Tibial artery (tissue), 4 donors: ENCODE data around the gene SLC25A52.
A peak's percentile ranks its signal among the peaks of the same experiment; 100 is the strongest.

Experiments used
- DNase-seq, 2 donors: peaks; one replicate each; pipeline ENCODE4 v3.0.0-alpha.2; 2019
- H3K27ac ChIP-seq, 2 donors: fragments of 200-600 bp; sonication (generic) in 1 of 2; 1 replicate in 1 of 2; 2 replicates in 1 of 2; pipeline ENCODE4 v1.5.1; 2018 to 2019; ENCODE audit warnings: mild to moderate bottlenecking in 1 of 2
- H3K27me3 ChIP-seq, 2 donors: fragments of 200-600 bp; sonication (generic) in 1 of 2; one replicate each; pipeline versions ENCODE4 v1.5.1 to v1.6.0; 2016 to 2019
- H3K36me3 ChIP-seq, 3 donors: fragments of 200-600 bp; sonication (generic) in 2 of 3; one replicate each; pipeline ENCODE4 v1.5.1; 2016 to 2019; ENCODE audit warnings: mild to moderate bottlenecking in 2 of 3
- H3K4me1 ChIP-seq, 4 donors: fragments of 200-600 bp; sonication (generic) in 2 of 4; 1 replicate in 3 of 4; 2 replicates in 1 of 4; pipeline ENCODE4 v1.5.1; 2016 to 2019
- H3K4me3 ChIP-seq, 2 donors: fragments of 200-600 bp; sonication (generic) in 1 of 2; 1 replicate in 1 of 2; 2 replicates in 1 of 2; pipeline ENCODE4 v1.5.1; 2018 to 2019; ENCODE audit warnings: mild to moderate bottlenecking in 2 of 2
- H3K9me3 ChIP-seq, 3 donors: fragments of 200-600 bp; sonication (generic) in 1 of 3; one replicate each; pipeline ENCODE4 v1.5.1; 2016 to 2019
- CTCF ChIP-seq, 2 experiments: fragments of 200-600 bp in 1 of 2; fragments of 450-650 bp in 1 of 2; IDR thresholded peaks; one replicate each; pipeline ENCODE4 v1.5.1; 2017 to 2019; ENCODE audit warnings: antibody characterized with exemption in 2 of 2, mild to moderate bottlenecking in 1 of 2, moderate library complexity in 1 of 2
- intact Hi-C: fragments of 100-400 bp; cut with DNase I; formaldehyde crosslinking; loops from one replicate; pipeline ENCODE4 v1.15.0; 2023; ENCODE audit warnings: low total_unique reads

SLC25A52 gene

GRCh38 chr18:31722369-31722957 is 38.2 kb downstream of the SLC25A52 start:
- intact Hi-C loops = no loop called here
- DNase-seq = peak; percentile 79 to 85
- Histone ChIP-seq H3K36me3 (no peaks in the 10 kb centered on the region), H3K27ac (no peak overlapping the region), H3K4me1 (peaks cover 0 to 16% (median 7%) of the 10 kb centered on the region in 4 donors), H3K4me3 (no peak overlapping the region), H3K9me3 (no peaks in the 10 kb centered on the region), H3K27me3 (no peaks in the 10 kb centered on the region)
- peak; percentile 58 to 77 for TF ChIP-seq CTCF (IDR thresholded peaks at IDR 0.05)

DNA sequence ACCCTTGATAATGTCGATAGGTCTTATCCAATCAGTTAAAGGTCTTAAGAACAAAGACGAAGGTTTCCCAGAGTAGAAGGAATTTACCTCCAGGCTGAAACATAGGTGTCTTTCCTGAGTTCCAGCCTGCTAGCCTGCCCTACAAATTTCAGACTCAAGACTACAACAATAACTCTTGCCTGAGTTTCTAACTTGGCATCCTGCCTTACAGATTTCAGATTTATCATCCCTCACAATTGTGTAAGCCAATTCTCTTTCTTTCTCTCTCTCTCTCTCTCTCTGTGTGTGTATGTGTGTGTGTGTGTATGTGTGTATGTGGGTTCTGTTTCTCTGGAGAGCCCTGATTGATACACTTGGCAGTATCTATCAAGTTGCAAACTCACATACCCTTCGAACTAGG is 39.1 kb downstream of the SLC25A52 start:
- Histone ChIP-seq H3K4me3 (no peak overlapping the region), H3K36me3 (no peaks in the 10 kb centered on the region), H3K27me3 (no peaks in the 10 kb centered on the region), H3K9me3 (no peaks in the 10 kb centered on the region), H3K27ac (no peak overlapping the region), H3K4me1 (peaks cover 0 to 16% (median 7%) of the 10 kb centered on the region in 4 donors)
- intact Hi-C loops = no loop called here
- no peak for DNase-seq
- TF ChIP-seq CTCF (IDR thresholded peaks at IDR 0.05) = no peak

DNA sequence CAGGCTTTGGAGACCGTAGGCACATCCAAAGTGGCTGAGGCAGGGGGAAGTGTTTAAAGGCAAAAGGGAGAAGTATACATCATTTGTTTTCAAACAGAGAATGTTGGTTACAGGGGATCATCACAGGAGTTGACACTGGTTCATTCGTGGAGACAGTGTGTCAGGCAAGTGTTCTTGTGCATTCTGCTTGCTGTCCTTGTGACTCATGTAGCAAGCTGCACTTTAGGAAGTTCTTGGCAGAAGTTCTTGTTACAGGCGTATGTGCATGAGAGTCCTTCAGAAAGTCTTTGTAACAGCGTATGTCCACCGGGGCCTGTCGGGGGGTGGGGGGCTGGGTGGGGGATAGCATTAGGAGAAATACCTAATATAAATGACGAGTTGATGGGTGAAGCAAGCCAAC is 39.8 kb downstream of the SLC25A52 start:
- Histone ChIP-seq H3K4me1 (peaks cover 0 to 16% (median 7%) of the 10 kb centered on the region in 4 donors), H3K36me3 (no peaks in the 10 kb centered on the region), H3K27me3 (no peaks in the 10 kb centered on the region), H3K4me3 (no peak overlapping the region), H3K9me3 (no peaks in the 10 kb centered on the region), H3K27ac (no peak overlapping the region)
- intact Hi-C loops = no loop called here
- TF ChIP-seq CTCF (IDR thresholded peaks at IDR 0.05) = no peak
- DNase-seq = no peak

- TF ChIP-seq CTCF (IDR thresholded peaks at IDR 0.05) = no peak
- intact Hi-C loops = no loop called here
- Histone ChIP-seq H3K27ac (no peak overlapping the region), H3K4me3 (no peak overlapping the region), H3K9me3 (no peaks in the 10 kb centered on the region), H3K4me1 (peaks cover 0 to 9% (median 1%) of the 10 kb centered on the region in 4 donors), H3K27me3 (no peaks in the 10 kb centered on the region), H3K36me3 (no peaks in the 10 kb centered on the region)
- no peak for DNase-seq
Observed at GRCh38 chr18:31719363-31720006, 41.2 kb downstream of the SLC25A52 start.

GRCh38 chr18:31718386-31718785 is 42.3 kb downstream of the SLC25A52 start:
- Histone ChIP-seq H3K4me3 (no peak overlapping the region), H3K9me3 (no peaks in the 10 kb centered on the region), H3K4me1 (peaks cover 0 to 3% (median under 1%) of the 10 kb centered on the region in 4 donors), H3K27me3 (no peaks in the 10 kb centered on the region), H3K36me3 (no peaks in the 10 kb centered on the region), H3K27ac (no peak overlapping the region)
- intact Hi-C loops = no loop called here
- no peak for TF ChIP-seq CTCF (IDR thresholded peaks at IDR 0.05)
- DNase-seq = no peak
